ENCODE measurements around the gene AP2S1.

AP2S1 gene

GRCh38 chr19:46878613-46879375 lies 28.1 kb upstream of the AP2S1 start:
- no peak for TF ChIP-seq FOXP2 (optimal IDR thresholded peaks at IDR 0.05; ENCODE audit: borderline replicate concordance, extremely low read depth, extremely low read length, insufficient read depth)
- TF ChIP-seq, protein P1, sequence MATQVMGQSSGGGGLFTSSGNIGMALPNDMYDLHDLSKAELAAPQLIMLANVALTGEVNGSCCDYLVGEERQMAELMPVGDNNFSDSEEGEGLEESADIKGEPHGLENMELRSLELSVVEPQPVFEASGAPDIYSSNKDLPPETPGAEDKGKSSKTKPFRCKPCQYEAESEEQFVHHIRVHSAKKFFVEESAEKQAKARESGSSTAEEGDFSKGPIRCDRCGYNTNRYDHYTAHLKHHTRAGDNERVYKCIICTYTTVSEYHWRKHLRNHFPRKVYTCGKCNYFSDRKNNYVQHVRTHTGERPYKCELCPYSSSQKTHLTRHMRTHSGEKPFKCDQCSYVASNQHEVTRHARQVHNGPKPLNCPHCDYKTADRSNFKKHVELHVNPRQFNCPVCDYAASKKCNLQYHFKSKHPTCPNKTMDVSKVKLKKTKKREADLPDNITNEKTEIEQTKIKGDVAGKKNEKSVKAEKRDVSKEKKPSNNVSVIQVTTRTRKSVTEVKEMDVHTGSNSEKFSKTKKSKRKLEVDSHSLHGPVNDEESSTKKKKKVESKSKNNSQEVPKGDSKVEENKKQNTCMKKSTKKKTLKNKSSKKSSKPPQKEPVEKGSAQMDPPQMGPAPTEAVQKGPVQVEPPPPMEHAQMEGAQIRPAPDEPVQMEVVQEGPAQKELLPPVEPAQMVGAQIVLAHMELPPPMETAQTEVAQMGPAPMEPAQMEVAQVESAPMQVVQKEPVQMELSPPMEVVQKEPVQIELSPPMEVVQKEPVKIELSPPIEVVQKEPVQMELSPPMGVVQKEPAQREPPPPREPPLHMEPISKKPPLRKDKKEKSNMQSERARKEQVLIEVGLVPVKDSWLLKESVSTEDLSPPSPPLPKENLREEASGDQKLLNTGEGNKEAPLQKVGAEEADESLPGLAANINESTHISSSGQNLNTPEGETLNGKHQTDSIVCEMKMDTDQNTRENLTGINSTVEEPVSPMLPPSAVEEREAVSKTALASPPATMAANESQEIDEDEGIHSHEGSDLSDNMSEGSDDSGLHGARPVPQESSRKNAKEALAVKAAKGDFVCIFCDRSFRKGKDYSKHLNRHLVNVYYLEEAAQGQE (IDR thresholded peaks at IDR 0.05; ENCODE audit: insufficient read depth in 1 of 2, low read depth in 2 of 2, low read length in 2 of 2), result no peak
- no peak for TF ChIP-seq POLR2AphosphoS5 (IDR thresholded peaks at IDR 0.05; ENCODE audit: low read depth, low read length)
- TF ChIP-seq TAF1 (IDR thresholded peaks at IDR 0.05; ENCODE audit: borderline replicate concordance, insufficient read depth, low read length), result no peak
- TF ChIP-seq SIN3A (IDR thresholded peaks at IDR 0.05; ENCODE audit: borderline replicate concordance, insufficient read depth, low read length), result no peak

- TF ChIP-seq FOXP2 (optimal IDR thresholded peaks at IDR 0.05; ENCODE audit: borderline replicate concordance, extremely low read depth, extremely low read length, insufficient read depth) (no peak), SIN3A (IDR thresholded peaks at IDR 0.05; ENCODE audit: borderline replicate concordance, insufficient read depth, low read length) (no peak), POLR2AphosphoS5 (IDR thresholded peaks at IDR 0.05; ENCODE audit: low read depth, low read length) (no peak), TAF1 (IDR thresholded peaks at IDR 0.05; ENCODE audit: borderline replicate concordance, insufficient read depth, low read length) (no peak)
- TF ChIP-seq, protein P1 (IDR thresholded peaks at IDR 0.05; ENCODE audit: insufficient read depth in 1 of 2, low read depth in 2 of 2, low read length in 2 of 2), result no peak
Measured at GRCh38 chr19:46875657-46876056, 25.0 kb upstream of the AP2S1 start.

DNA sequence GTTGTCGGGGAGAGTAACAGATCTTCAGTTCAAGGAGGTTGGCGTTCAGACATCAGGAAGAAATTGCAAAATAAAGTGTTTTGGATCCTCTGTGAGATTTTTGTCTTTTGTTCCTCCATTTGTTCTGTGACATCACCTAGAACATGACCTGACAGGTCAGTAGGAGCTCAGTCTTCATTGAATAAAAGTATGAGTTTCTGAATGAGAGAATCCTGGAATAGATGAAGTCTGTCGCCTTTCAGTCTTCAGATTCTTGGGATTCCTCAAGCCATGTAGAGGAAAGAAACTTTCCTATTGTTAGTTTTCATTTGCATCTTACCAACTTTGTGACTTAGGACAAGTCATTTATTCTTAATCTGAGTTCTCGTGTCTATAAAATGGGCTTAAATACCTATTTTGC lies 24.6 kb upstream of the AP2S1 start:
- TF ChIP-seq, protein P1 (IDR thresholded peaks at IDR 0.05; ENCODE audit: insufficient read depth in 1 of 2, low read depth in 2 of 2, low read length in 2 of 2), result no peak
- TF ChIP-seq FOXP2 (optimal IDR thresholded peaks at IDR 0.05; ENCODE audit: borderline replicate concordance, extremely low read depth, extremely low read length, insufficient read depth) (no peak), POLR2AphosphoS5 (IDR thresholded peaks at IDR 0.05; ENCODE audit: low read depth, low read length) (no peak), SIN3A (IDR thresholded peaks at IDR 0.05; ENCODE audit: borderline replicate concordance, insufficient read depth, low read length) (no peak), TAF1 (IDR thresholded peaks at IDR 0.05; ENCODE audit: borderline replicate concordance, insufficient read depth, low read length) (no peak)

DNA sequence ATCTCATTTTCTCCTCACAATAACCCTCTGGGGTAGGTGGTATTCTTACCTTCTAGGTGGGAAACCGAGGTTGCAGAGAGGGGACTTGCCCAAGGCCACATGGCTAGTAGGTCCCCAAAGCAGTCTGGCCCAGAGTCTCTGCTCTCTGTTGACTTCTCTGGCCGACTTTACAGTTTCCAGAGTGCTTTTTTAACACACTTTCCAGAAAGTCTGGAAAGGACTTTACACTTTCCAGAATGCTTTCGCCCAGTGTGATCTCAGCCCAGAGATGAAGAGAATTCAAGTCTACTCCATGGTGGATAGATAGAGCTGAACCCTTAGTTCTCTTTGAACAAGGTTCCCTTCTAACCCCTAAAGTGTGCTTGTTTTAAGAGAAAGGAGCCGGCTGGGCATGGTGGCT lies 22.3 kb upstream of the AP2S1 start:
- TF ChIP-seq FOXP2 (optimal IDR thresholded peaks at IDR 0.05; ENCODE audit: borderline replicate concordance, extremely low read depth, extremely low read length, insufficient read depth), result no peak
- TF ChIP-seq POLR2AphosphoS5 (IDR thresholded peaks at IDR 0.05; ENCODE audit: low read depth, low read length), result no peak
- TF ChIP-seq, protein P1 (IDR thresholded peaks at IDR 0.05; ENCODE audit: insufficient read depth in 1 of 2, low read depth in 2 of 2, low read length in 2 of 2), result no peak
- TF ChIP-seq SIN3A (IDR thresholded peaks at IDR 0.05; ENCODE audit: borderline replicate concordance, insufficient read depth, low read length), result no peak
- no peak for TF ChIP-seq TAF1 (IDR thresholded peaks at IDR 0.05; ENCODE audit: borderline replicate concordance, insufficient read depth, low read length)

Data from PFSK-1 (cell line).